NCI-H226 (cell line): ENCODE results near the gene SENP1.

ENCODE experiments used
- DNase-seq: peaks from one replicate; pipeline ENCODE4 v3.0.0-alpha.2; 2015

SENP1 gene

DNA sequence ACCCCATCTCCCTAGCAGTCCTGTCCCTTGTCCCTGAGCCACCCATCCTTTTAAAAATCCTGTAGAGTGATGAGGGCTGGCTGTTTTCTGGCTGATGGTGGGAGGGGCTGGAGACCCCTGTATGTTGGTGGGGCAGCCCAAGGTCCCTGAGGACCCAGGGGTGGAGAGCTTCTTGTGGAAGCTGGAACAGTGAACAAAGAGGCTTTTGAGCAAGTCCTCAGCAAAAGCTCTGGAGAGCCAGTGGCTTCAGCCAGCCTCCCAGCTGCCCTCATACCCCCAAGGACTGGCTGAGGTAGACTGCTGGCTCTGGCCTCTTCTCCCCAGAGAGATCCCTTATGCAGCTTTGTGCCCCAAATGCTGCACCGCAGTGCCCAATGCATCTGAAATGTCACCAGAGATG lies 72.4 kb downstream of the SENP1 start:
- no peak for DNase-seq

DNA sequence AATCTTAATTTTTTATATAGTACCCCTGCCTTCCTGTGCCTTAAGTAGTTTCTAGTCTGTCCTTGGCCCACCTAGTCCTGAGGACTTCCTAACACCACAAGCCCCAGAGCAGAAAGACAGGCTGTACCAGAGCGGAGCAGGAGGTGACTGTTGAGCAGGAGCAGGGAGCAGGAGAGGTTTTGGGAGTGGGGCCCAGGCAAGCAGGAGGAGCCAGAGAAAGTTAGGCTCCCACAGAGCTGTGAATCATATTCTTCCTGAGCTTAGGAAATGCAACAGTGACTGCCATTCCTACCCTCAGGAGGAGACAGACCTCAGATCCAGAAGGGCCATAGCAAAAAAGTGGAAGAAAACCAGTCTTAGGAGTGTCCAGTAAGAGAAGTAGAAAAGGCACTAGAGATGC lies 73.3 kb downstream of the SENP1 start:
- peak; percentile 20 for DNase-seq

DNA sequence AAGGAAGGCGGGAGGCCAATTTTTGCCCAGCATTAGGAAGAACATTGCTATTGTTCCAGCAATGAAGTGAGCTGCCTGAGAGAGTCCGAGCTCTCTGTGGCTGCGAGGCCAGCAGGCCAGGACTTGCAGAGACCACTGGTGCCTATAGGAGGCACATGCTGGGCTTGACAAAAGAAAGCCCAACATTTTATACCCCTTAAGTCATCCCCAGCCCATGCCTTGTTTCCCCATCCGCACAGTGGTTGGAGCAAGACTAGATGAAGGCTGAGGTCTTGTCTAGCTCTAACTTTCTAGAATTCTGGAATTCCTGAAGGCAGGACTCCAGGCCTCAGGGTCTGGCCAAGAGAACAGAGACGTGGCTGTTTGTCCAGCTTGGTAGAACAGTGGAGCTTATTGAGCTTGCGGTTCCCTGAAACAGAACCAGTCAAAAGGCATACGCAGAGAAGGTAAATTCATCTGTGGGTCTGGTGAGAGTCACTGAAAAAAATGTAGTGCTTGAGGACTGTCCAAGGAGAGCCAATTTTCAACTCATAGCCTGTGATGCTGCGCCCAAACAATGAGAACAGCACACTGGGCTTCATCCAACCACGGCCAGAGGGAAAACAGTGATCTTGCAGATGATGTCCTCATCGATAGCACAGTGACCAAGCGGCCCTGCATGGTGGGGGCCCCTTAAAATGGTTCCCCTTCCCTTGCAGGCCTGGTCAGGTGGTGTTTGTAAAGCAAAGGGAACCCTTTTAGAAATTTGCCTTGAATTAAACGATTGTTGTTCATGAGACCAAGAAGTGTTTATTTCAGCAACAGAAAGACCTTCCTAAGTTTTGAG lies 74.5 kb downstream of the SENP1 start:
- no peak for DNase-seq

DNA sequence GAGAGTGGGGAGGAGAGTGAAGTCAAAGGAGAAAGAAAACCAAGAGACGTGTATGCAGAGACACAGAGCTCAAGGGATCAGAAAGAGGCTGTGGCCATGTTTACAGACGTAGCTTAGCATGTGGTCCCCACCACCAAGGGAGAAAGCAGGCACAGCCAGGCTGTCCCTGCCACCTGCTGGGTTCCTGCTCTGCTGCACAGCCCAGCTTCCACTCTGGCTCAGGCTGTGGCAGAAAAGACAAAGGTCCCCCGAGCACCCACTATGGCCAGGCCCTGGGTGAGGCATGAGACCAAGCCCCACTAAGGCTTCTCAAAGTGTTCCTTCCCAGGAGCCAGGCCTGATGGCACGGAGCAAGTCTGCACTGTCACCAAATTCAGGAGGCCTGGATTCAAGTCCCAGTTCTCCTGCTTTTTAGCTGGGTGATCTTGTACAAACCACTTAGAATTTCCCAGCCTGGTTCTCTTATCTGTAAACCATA lies 75.7 kb downstream of the SENP1 start:
- no peak for DNase-seq

DNA sequence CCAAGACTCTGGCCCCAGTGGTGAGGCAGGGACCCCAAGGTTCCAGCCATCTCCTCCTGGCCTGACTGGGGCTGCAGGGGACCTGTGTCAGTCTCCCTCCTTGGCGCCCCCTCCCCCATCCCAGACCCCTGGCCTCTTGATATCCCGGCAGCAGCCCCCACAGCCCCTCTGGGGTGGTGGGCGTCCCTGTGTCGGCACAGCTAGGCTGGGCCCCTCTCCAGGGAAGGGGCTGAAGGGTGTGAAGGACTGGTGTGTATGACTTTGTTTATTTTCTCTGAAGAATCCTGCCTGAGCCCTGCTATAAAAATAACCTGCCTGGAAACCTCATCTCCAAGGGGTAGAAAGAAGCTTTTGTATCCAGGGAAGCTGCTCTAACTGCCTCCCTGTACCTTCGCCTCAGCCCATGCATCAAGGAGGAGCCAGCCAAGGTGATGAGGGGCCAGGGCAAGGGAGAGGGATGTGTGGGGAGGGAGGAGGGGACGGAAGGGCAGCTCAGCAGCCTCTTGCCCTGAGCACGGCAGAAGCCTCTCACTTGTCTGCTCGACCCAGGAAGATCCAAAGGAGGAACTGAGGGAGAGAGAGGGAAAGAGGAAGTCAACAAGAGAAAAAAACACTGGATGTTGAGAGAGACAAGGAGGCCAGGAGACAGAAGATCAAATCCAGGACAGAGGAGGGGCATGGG lies 76.2 kb downstream of the SENP1 start:
- DNase-seq, result no peak

DNA sequence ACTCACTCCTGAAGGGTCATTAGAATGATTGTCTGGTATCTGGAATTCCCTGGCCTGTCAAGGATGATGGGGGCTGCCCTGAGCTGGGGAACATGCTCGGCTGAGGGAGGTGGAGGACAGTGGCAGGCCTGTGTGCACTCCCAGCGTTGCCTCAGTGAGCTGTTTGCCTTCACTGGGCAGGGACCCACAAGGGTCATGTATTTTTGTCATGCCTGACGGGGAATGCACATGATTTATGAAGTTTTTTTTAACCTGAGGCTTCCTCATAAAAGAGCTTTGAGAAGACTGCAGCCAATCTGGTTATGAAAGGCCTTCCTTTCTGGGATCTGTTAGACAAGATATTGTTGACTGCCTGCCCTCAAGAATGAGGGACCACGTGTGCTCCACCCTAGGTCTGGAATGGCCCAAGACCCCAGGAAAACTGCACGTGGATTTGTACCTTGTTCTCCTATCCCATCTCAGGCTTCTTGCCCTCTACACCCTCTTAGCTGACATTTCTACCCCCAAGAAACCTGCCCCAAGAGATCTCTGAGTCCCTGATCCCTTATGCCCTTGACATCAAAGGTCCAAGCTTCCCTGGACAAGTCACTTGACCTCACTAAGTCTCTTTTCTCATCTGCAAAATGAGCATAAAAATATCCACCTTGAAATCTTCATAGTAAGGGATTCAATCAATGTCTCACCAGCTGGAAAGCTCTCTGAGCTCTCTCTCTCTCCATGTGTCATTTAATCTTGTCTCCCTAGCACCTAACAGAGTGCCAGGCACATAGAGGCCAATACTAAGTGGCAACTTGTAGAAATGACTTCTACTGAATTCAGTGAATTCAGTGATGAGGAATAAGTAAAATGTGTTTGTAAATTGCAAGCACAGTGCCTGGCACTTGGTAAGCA lies 77.1 kb downstream of the SENP1 start:
- DNase-seq, result no peak

DNA sequence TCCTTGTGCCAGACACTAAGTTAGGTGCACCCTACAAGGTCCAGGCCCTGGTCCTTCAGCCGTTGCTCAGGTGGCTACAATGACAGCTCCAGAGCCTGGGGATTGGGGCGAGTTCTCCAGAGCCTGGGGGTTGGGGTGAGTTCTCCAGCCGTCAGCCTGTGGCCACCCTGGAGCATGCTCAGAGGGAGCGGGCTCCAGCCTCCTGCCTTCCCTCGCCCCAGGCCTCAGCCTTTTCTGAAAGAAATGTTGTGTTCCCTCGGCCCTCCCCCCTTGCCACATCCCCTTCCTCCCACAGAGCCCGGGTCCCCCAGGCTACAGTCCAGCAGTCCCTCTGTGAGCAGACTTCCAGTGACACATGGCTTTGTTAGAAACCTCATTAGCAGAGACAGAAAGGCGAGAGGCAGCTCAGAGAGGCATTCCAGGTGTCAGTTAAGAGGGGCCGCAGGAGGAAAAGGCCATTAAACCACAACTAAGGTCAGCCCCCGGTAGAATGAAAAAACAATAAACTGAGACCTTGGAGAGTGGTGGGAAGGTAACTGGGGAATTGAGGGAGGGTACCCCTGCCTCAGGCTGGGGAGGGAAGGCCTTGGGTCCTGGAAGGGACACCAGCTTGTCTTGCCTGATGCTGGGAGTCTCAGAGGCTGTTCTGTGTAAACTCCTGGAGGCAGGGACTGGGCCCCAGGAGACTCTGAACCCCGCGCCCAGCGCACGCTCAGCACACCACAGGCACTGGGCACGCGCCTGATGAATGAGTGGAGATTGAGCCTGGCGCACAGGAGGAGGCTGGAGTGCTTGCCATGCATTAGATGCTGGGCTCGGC lies 78.5 kb downstream of the SENP1 start:
- DNase-seq, result no peak

DNA sequence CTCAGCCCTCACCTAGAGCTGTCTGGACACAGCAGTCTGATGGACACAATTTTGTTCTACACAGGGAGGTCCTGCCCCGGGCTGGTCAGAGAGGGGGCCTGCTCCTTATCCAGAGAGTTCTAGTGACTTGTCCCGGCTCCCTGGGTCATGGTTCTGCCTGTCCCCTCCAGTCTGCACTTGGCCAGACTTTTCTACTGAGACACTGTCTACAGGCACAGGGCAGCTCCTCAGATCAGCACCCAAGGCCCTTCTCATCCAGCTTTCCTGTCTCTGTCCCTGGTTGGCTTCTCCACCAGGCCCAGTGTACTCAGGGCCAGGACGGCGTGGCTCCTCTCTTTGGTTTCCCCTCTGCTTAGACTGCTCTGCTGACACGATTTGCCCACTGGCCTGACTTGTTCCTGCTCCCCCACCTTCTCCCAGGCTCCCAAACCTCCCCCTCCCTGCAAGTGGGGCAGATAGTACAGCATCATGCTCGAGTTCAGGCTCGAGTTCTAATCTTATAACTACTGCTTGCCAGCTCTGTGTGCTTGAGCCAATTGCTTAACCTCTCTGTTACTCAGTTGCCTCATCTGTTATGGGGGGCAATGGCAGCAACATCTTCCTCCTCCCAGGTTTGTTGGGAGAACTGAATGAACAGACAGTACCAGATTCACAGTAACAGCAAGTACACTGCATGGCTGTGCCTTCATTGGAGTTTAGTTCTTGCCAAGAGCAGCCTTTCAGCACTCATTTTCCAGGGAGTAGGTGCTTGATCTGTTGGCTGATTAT lies 79.6 kb downstream of the SENP1 start:
- no peak for DNase-seq

DNA sequence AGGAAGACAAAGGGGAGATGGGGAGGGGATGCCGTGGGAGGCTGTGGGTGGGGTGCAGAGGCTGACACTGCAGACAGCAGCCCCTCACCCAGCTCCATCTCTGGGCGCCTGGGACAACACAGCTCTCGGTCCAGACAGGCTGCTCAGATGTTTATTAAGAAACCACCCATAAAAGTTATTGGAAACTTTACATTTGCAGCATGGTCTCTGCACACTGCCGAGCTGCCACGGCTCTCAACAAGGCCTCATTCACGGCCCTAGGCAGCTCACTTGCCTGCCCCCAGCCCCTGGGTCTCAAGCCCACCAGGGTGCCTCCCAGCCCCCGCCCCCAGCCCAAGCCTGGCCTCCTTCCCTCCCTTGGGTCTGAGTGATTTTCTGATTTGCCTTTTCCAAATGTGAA lies 80.6 kb downstream of the SENP1 start:
- DNase-seq, result no peak

DNA sequence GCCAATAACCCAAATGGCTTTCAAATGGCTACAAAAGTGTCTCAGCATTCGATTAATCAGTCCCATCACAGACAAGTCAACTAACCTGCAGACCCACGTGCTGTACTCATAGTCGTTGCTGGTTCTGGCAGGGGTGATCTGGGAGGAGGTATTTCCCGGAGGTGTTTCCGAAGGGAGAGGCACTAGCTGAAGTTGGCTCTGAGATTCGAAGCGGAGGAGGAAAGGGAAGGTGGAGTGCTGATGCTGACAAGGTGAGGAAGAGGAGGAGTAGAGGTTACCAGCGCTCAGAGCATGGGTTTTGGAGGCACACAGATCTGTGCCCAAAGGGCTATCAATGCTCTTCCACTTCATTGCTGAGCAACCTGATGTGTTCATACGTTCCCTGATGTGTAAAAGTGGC lies 81.1 kb downstream of the SENP1 start:
- DNase-seq, result no peak

DNA sequence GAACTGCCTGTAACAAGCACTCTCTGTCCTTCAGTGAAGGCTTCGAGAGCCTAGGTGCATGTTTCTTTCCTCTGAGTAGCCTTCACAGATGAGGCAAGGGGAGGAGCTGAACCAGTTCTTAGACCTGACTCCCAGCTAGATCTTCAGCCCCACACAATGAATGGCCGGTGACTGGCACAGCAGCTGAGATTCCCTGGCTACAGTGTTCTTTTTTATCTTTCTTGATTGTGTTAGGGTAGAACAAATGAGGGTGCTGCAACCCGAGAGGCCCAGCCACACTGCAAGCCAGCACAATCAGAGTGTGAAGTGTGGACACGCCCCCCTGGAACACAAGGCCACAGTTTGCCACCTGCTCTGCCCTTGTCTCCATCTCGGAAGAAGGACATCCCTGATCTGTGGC lies 82.5 kb downstream of the SENP1 start:
- no peak for DNase-seq

DNA sequence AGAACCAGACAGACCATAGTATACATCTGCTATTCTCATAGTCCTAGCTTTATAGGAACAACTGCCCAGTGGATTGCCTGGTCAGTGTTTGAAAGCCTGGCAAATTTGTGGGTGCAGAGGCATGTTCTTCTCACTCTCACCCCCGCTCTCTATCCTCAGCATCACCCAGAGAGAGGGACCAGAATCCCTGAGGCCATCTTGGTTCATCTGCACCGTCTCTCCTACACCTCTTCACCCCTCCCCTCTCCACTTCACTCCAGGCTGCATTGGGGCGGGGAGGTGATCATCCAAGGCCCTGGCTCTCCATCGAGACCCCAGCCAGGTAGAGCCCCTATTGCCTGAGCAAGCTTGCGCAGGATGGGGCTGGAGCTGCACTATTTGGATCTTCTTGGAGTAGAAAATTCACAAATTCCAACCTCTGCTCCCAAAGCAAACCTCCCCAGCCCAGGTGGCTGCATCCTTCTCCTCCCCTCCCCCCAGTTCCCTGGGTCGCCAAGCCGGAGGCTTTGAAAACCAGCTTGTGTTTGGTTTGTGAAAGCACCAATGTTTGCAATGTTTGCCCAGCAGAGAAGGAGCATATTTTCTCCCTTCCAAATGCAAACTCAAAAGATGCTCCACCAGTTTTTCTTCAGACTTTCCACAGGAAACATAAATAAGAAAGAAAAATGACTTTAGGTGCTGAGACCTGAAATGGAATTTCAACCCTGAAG lies 83.0 kb downstream of the SENP1 start:
- DNase-seq, result no peak

DNA sequence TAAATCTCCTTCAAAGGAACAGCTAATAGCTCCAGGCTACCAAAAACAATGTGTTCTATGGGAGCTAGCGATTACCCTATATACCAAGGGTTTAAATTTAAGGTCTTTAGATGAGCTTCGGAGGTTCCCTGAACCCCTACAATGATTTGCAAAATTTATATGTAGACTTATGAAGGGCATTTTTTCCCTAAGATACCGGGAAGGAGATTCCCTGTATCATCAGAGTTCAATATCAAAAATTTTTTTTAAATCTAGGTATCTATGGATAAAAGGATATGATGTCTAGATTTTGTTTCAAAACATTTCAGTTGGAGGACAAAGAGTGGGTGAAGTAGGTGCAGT lies 83.7 kb downstream of the SENP1 start:
- DNase-seq, result no peak

DNA sequence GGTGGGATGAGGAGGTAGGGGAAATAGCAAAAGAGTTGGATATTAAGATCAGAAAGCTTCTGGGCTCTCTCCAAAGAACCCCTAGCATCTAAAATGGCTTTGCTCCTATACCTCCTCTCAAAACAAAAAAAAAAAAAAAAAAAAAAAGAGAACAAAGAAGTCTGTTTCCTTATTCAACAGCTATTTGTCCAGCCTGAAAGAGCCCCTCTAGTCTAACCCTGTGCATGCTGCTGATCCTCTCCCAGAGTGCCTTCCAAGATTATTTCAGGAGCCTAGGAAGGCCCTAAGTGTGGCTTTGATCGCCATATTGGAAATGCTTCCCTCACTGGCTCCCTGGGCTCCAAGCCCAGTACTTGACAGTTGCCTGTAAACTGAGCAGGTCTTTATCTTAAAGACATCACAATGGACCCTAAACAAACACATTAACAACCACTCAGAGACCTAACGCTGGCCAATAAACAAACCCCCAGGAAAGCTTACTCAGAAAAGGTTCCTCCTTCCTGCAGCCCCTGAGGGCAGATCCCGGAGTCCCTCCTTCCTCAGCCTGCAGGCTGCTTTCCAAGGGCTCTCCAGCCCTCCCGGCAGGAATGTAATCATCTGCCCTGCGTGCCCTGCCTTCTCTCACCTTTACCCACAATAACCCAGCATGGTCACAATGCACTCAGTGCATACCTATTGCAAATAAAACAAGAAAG lies 84.2 kb downstream of the SENP1 start:
- peak; percentile 70 for DNase-seq

DNA sequence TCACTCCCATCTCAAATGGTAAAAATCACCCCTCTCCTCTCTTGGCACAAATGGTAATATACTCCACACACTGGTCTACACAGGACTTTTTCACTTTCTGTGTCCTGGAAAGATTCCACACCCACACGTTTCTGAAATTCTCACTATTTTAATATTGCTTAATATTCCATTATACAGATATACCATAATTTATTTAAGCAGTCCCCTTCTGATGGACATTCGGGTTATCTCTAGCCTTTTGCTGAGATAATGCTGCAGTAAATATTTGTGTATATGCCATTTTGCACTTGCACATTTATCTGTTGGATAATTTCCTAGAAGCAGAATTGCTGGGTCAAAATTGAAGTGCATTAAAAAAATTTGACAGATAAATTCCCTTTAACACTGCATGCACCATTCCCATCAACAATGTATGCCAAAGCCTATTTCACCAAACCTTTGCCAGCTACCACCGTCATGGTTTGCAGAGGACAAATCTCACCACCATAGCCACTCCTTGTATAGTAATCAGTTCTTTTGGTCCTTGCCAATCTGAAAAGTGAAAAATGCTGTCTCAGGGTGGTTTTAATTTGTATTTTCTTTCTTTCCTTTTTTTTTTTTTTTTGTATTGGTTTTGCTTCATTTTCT lies 86.1 kb downstream of the SENP1 start:
- no peak for DNase-seq

DNA sequence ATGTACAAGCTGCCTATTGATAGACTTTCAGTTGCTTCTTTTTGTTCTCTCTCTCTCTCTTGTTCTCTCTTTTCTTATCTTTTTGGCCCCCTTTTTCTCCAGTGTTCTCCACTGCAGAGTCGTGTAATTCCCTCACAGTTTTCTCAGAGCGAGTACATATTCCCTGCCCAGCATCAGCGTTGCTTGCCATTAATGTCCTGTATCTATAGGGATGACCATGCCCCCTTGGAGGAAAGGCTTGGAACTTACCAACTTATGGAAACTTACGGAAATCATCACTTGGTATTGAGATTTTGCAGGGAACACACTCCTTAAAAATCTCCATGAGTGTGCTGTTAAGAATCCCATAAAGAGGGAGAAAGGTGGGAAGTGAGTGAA lies 87.3 kb downstream of the SENP1 start:
- no peak for DNase-seq

DNA sequence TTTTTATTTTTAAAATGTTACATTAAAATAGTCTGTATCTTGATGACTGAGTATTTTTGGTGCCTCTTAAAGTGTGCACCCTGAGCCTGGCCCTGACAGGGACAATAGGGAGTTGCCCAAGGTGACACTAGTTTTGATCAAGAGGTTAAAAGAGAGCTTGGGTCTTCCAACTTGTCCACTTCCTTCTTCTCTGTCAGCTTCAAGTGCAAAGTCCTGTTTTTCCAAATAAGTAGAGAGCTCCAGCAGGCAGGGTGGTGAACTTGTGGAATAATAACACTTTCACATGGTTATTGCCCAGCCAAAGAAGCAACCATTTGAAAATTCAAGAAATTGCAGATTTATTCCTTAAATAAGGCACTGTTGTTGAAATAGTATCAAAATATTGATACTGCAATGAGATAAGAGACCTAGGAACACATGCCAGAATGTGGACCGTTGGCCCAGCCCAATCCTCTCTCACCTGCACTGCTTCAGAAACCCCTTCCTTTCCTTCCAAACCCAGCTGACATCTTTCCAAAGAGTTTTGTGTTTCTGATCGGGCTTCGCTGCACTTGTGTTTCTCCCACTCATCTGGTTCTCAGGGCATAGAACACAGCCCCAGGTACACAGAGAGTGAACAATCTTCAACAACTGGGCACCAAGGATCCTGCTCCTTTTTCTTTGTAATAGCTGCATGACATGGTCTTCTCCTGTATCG lies 87.8 kb downstream of the SENP1 start:
- no peak for DNase-seq

DNA sequence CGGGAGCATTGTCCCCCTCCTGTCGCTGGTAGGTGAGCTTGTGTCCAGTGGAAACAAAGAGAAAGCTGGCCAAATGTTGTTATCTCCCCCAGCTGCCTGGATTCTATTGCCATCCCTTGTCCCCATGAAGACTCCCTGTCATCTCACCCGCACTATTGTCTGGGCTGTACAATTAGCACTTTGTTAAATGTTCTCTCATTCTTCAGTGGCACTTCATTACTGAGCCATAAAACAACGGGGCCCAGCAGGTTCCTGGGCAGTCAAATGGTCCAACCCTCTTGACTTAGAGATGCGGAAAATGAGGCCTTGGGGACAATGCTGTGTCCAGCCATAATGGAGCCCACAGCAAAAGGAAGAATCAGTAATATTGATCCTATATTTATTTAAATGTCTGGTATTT lies 88.4 kb downstream of the SENP1 start:
- no peak for DNase-seq

DNA sequence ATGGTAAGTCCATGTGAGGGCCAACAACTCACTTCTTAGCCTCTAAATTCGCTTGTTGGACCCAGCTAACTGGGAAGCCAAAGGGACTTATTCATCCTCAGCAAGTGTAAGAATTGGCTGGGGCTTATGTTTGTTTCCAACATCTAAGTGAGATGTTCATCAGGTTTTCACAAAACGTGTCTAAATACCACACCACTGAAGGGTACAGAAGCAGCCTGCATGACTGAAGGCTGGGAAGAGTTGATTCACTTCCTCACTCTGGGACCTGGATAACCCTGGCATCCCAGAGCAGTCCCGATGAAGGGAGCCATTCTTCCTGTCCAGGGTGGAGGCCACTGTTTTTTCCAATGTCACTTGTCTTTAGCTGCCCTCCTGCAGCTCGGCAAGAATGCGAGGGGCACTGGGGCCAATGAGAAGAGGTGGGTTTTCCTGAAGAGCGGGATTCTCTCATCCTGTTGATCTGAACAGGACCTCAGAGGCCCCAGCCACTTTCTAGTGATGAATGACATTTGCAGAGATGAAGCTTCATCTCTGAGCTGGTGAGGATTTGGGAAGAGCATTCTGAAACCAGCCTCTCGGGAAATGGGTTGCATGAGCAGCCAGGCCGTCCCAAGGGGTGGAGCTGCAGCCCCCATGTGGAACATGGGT lies 89.4 kb downstream of the SENP1 start:
- no peak for DNase-seq
